HG03175 (cell line): Measurements from ENCODE around the gene SH2D6.
"Not testable (repeated sequence)": the region's sequence is repeated elsewhere in the genome, so short reads cannot be mapped to it uniquely, and the experiment has no call there.

Source experiments
- ATAC-seq: cut with Tn5 transposase; IDR thresholded peaks from one replicate; pipeline ENCODE4 v1.9.1; 2021; ENCODE audit warnings: mild to moderate bottlenecking, moderate library complexity; ENCODE audit not compliant: unreplicated experiment

Gene SH2D6

DNA sequence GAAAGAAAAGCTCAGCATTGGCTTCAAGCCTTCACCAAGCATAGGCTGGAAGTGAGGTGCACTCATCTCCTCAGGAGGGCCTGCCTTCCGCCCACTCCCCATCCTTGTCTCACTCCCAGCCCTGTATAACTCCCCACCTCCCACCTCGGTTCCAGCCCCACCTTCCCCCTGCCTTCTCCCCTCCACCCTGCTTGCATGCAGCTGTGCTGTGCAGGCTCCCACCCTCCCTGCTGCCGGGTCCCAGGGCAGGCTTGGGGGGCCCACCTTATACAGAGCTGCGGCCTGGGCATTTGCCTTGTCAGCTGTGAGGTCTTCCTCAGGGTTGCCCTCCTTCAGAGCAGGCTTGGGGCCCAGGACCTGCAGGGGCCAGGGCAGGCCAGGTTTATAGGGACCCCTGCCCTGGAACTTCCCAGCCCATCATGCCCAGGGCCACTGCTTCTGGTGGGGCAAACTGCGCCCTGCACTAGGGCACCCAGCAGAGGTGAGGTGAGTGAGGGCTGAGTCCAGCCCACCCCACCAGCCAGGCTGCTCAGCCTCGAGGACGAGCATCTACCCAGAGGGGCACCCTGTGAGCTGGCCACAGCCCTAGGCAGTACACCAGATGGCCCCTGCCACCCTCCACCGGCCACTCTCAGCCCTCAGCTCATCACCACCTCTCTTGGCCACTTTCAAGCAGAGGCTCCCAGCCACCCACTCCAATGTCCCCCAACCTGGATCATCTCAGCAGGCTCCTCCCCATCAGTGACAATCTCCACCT lies 19.9 kb upstream of the SH2D6 start:
- ATAC-seq: no peak

DNA sequence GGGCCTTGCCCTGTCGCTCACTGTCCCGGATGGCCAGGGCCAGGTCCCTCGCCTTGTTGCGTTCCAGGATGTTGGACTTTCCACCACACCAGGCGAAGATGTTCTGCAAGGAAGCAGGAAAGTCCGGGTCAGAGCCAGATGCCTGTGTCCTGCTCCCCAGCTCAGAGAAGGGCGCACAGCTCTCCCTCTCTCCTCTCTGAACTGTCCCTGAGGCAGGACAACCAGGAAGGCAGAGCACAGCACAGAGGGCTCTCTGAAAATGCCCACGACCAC lies 19.4 kb upstream of the SH2D6 start:
- ATAC-seq: no peak

GRCh38 chr2:85400023-85400422 lies 18.5 kb upstream of the SH2D6 start:
- ATAC-seq: no peak

GRCh38 chr2:85400541-85401463 lies 17.7 kb upstream of the SH2D6 start:
- no peak for ATAC-seq

- ATAC-seq: no peak
These were observed 17.1 kb upstream of the SH2D6 start for GRCh38 chr2:85401464-85401805.

- no peak for ATAC-seq
These were observed 16.7 kb upstream of the SH2D6 start for GRCh38 chr2:85401844-85402243.

- no peak for ATAC-seq
These were observed 13.1 kb upstream of the SH2D6 start for GRCh38 chr2:85405201-85406059.

DNA sequence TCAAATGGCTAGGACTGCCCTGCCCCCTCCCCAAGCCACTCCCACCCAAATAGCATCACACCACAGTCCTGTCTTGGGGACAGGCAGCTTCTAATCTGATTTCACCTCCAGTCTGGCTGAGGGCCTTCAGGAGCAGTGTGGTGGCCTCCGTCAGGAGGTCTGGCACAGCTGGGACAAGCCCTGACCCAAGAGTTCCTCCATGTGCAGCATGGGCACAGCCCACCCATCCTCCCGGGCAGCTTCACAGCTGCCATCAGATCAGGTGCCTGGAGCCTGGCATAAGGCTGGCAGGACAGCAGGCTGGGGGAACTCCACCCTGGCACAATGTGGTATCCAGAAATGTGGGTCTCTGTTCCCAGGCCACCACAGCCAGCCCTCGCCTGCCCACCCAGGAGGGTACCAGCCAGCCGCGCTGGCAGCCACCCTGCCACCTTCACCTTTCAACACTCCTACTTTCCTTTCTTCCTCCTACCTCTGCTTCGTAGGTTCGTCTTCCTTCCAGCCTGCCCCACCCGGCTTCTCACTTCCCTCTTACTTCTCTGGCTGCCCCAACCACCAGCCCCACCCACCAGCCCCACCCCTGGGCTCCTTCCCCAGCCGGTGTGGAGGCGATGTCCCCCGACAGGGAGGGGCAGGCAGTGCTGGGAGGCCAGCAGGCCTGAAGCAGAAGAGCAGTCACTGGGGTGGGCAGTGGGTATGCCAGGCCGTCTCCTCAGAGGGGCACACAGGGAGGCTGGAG lies 8.5 kb upstream of the SH2D6 start, which contains the start of gene CAPG:
CAPG (minus strand) TSS at position 522 of the 739 bp plus-strand sequence. CDS start 8,221 bp downstream, outside the sequence.
- ATAC-seq: peak; percentile 72

DNA sequence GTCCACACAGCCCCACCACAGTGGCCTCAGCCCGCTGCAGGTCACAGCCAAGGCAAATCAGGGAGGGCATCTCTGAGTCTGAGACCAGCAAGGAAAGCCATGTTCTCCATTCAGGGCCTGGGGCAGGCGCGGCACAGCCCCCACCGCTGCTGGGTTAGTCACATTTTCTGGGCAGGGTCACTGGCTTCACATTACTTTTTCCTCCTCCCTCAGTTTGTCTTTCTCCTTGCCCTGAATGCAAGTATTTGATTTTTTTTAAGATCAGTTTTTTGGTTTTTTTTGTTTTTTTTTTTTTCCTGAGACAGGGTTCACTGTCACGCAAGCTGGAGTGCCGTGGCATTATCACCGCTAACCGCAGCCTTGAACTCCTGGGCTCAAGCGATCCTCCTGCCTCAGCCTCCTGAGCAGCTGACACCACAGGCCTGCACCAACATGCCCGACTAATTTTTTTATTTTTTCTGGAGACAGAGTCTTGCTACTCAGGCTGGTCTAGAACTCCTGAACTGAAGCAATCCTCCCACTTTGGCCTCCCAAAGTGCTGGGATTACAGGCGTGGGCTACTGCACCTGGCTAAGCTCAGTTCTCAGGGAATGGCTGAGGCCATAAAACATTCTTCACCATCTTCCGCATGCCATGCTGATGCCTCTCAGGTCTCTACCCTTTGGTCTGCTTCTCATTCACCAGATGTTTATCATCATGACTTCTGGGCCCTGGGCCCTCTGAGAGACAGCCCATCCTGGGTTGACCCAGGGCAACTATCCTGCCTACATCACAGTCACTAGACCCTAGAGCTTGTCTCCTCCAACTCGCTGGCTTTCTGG lies 7.7 kb upstream of the SH2D6 start:
- no peak for ATAC-seq

DNA sequence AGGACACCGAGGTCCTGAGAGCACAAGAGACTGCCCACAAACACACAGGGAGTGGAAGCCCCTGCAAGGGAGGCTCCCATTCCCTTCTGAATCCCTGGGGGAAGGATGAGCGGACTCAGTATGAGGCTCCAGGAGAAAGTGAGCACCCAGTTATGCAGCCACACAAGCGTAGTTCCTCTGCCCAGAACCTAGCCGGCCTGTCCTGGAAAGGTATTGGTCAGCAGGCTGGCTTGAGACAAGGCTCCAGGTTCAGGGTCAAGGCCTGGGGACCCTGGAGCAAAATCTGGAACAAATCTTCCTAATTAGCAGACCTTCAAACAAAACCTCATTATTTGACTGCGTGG lies 7.1 kb upstream of the SH2D6 start:
- no peak for ATAC-seq

DNA sequence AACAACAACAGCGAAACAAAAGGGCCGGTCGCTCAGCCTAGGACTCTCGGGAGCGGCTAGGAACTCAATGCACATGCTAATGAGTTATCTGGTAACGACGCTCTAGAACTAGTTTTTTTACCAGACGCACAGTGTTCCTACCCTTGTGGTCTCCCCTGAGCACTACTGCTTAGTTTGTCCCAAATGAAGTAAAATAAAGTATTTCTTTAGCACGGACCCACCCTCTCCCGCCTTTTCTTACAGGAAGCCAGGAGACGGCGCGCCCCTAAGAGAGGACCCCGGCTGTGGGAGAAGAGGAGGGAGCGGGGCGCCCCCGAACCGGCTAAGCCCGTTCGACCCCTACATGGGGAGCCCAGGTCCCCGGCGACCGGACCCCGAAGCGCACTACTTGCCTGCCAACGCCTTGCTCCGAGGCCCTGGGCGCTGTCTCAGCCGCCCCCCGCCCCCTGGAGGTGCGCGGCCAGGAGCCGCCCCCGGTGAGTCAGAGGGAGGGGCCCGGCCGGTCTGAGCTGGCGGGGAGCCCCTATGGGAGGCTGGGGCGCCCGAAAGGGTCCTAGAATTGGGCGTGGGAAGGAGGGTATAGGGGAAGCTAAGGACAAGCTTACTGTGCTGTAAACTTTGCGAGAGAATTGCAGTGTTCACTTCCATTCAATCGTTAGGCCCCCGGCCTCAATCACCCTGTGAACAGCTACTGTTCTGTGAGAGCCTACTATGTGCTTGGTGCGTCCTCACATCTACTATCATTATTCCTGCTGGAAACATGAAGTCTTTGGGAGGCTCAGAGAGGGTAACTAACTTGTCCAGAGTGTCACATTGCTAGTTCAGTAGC lies 4.7 kb upstream of the SH2D6 start:
- no peak for ATAC-seq

GRCh38 chr2:85414421-85414759 lies 4.1 kb upstream of the SH2D6 start:
- ATAC-seq: not testable (repeated sequence)

GRCh38 chr2:85414761-85415553 lies 3.6 kb upstream of the SH2D6 start:
- no peak for ATAC-seq

GRCh38 chr2:85415980-85416650 lies 2.4 kb upstream of the SH2D6 start:
- ATAC-seq: no peak

- ATAC-seq: no peak
These were observed 628 bp downstream of the SH2D6 start for GRCh38 chr2:85419009-85419675.

GRCh38 chr2:85420536-85421259 lies 2.2 kb downstream of the SH2D6 start:
- peak; percentile 62 for ATAC-seq
